Measurements from ENCODE around the gene PRIMPOL. TPM values are rescaled to one million over a fixed set of nuclear protein-coding genes. Genes with fewer than 3 reads are reported as not detected.

PRIMPOL gene
- total RNA-seq, 1 donor from 2014 or later: 11.3 TPM

DNA sequence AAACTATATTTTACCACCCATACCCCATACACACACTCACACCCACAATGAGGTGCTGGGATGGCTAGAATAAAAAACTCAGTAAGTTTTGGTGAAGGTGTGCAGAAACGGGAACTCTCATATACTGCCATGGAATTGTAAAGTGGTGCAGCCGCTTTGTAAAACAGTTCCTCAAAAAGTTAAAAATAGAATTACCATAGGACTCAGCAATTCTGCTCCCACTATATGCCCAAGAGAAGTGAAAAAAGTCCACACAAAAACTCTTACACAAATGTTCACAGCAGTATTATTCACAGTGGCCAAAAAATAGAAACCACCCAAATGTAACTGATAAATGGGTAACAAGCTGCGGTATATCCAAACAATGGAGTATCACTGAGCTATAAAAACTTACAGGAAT is 77.9 kb downstream of the PRIMPOL start:
- Mint-ChIP-seq H3K27me3 (ENCODE audit: low read depth) (no peaks in the 10 kb centered on the region), H3K4me1 (ENCODE audit: low read depth) (peaks cover 25% of the 10 kb centered on the region), H3K4me3 (ENCODE audit: unreplicated experiment) (no peak overlapping the region), H3K27ac (ENCODE audit: unreplicated experiment) (no peak overlapping the region), H3K36me3 (ENCODE audit: low read depth) (peaks cover 7% of the 10 kb centered on the region), H3K9me3 (ENCODE audit: low read depth) (peaks cover 4% of the 10 kb centered on the region)
- DNase-seq (ENCODE audit: low spot score): no peak
- no peak for TF ChIP-seq CTCF (IDR thresholded peaks at IDR 0.05)

DNA sequence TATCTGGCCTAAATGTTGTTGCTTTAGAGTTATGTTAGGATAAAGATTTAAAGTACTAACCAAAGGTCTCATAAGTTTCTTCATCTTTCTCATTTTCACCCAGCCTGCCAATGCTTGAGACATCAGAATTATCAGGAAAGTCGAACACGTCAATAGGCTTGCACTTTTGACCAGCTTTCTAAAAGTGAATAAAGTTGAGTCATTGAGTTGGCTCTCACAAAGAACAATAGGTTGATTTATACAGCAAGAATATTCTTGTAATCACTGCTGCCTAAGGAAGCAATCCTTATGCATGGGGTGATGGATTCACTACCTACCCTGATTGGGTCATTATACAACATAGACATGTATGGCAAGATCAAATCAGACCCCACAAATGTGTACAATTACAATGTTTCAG is 79.3 kb downstream of the PRIMPOL start:
- Mint-ChIP-seq H3K27ac (ENCODE audit: unreplicated experiment) (no peak overlapping the region), H3K4me1 (ENCODE audit: low read depth) (peaks cover 33% of the 10 kb centered on the region), H3K27me3 (ENCODE audit: low read depth) (no peaks in the 10 kb centered on the region), H3K4me3 (ENCODE audit: unreplicated experiment) (no peak overlapping the region), H3K9me3 (ENCODE audit: low read depth) (peaks cover 4% of the 10 kb centered on the region), H3K36me3 (ENCODE audit: low read depth) (peaks cover 5% of the 10 kb centered on the region)
- DNase-seq (ENCODE audit: low spot score): no peak
- no peak for TF ChIP-seq CTCF (IDR thresholded peaks at IDR 0.05)

DNA sequence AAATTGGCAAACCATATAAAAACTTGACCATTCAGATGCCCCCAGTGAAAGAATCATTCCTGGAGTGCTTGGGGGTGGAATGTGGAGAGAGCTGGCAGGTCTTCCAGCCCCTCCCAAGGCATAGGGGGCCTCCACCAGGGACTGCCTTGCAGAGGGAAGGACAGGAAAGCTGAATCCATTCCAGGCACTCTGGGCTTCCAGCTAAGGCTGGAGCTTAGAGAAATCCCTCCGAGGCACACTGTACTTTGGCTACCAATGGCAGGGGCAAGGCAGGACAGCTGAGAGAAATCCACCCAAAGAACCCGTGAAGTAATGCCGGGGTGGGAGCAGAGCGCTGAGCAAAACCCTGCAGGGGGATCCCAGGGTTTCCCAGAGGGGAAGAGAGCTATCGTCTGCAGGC is 80.4 kb downstream of the PRIMPOL start:
- peaks cover 5% of the 10 kb centered on the region for H3K36me3 Mint-ChIP-seq (ENCODE audit: low read depth)
- H3K27ac Mint-ChIP-seq (ENCODE audit: unreplicated experiment): no peak overlapping the region
- H3K4me1 Mint-ChIP-seq (ENCODE audit: low read depth): peaks cover 39% of the 10 kb centered on the region
- DNase-seq (ENCODE audit: low spot score): no peak
- H3K4me3 Mint-ChIP-seq (ENCODE audit: unreplicated experiment): no peak overlapping the region
- H3K27me3 Mint-ChIP-seq (ENCODE audit: low read depth): no peaks in the 10 kb centered on the region
- H3K9me3 Mint-ChIP-seq (ENCODE audit: low read depth): peaks cover 4% of the 10 kb centered on the region
- no peak for TF ChIP-seq CTCF (IDR thresholded peaks at IDR 0.05)

DNA sequence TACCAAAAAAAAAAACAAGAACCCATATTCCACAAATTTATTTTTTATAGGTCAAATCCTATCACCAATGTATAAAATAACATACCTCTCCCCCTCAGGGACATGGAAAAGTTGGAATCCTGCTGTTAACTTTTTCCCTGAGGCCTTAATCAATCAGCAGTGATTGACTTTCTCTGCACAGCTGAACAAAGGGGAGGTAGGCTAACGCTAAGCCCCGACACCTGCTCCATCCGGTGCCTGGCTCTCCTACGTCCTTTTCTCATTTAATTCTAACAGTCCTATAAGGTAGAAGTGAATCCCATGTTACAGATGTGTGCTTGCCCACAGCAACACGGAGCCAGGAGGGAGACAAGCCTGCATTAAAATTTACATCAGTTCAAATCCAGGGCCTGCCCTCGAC is 81.5 kb downstream of the PRIMPOL start:
- H3K27me3 Mint-ChIP-seq (ENCODE audit: low read depth): no peaks in the 10 kb centered on the region
- H3K4me3 Mint-ChIP-seq (ENCODE audit: unreplicated experiment): no peak overlapping the region
- no peak for TF ChIP-seq CTCF (IDR thresholded peaks at IDR 0.05)
- H3K27ac Mint-ChIP-seq (ENCODE audit: unreplicated experiment): no peak overlapping the region
- H3K36me3 Mint-ChIP-seq (ENCODE audit: low read depth): peaks cover 5% of the 10 kb centered on the region
- peaks cover 39% of the 10 kb centered on the region for H3K4me1 Mint-ChIP-seq (ENCODE audit: low read depth)
- no peak for DNase-seq (ENCODE audit: low spot score)
- peaks cover 4% of the 10 kb centered on the region for H3K9me3 Mint-ChIP-seq (ENCODE audit: low read depth)

DNA sequence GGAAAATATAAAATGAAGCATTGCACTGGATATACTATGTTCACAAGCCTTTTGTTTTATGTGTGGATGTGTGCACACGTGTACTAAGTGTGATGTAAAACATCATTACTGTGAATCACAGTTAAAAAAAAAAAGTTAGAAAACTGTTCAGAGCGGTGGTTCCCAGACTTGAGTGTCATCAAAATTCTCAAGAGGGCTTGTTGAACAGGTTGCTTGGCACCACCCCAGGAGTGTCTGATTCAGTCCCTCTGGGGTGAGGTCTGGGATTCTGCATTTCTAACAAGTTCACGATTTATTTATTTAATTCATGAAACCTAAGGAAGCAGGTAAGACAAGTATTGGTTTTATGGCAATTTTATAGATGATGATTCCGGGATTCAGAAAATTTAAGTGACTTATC is 82.6 kb downstream of the PRIMPOL start:
- H3K27me3 Mint-ChIP-seq (ENCODE audit: low read depth): no peaks in the 10 kb centered on the region
- H3K9me3 Mint-ChIP-seq (ENCODE audit: low read depth): peaks cover 4% of the 10 kb centered on the region
- peak overlapping the region; percentile 94 for H3K4me3 Mint-ChIP-seq (ENCODE audit: unreplicated experiment)
- no peak for DNase-seq (ENCODE audit: low spot score)
- peaks cover 39% of the 10 kb centered on the region for H3K4me1 Mint-ChIP-seq (ENCODE audit: low read depth)
- peak overlapping the region; percentile 5 for H3K27ac Mint-ChIP-seq (ENCODE audit: unreplicated experiment)
- TF ChIP-seq CTCF (IDR thresholded peaks at IDR 0.05): no peak
- H3K36me3 Mint-ChIP-seq (ENCODE audit: low read depth): peaks cover 3% of the 10 kb centered on the region
